Mesenteric fat pad (tissue), 1 donor: ENCODE results near the gene RMND5A. TPM values are rescaled to one million over a fixed set of nuclear protein-coding genes. Genes with fewer than 3 reads are reported as not detected.
"Not testable (repeated sequence)": the region's sequence is repeated elsewhere in the genome, so short reads cannot be mapped to it uniquely, and the experiment has no call there.

ENCODE experiments used
- DNase-seq: peaks from one replicate; pipeline ENCODE4 v3.0.0-alpha.2; 2020; ENCODE audit warnings: low spot score
- total RNA-seq: library from RNA; stranded (reverse); fragmentation: NEBNext Ultra II Directional; extraction: Animal tissue kit (Norgen Biotek cat#: 25700); gene quantifications from one replicate; pipeline ENCODE4 v1.2.1, GENCODE V29; 2021
- donor health status: DM: yes; HTN: yes; CAD: no.

RMND5A gene
- total RNA-seq, 1 donor from 2014 or later = 30.9 TPM

GRCh38 chr2:86714579-86715173 is 5.4 kb upstream of the RMND5A start:
- not testable (repeated sequence) for DNase-seq

DNA sequence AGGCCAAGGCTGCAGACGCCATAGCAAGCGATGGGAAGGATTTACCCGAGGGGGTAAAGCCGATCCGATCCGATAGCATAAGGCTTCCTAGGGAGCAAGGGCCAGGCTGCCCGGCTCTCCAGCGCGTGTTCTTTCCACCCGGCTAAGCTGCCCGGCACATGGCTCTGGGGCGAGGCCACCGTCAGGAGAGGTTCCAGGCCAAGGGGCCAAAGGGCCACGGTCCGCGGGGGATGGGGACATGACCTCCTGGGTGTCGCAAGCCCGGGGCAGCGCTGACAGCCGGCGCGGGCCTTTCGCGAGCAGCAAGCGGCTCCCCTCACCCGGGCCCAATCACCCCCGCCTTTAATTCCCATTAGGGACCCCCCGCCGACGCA is 841 bp upstream of the RMND5A start:
- not testable (repeated sequence) for DNase-seq

- not testable (repeated sequence) for DNase-seq
These were observed 639 bp downstream of the RMND5A start for GRCh38 chr2:86720540-86721320.

GRCh38 chr2:86725706-86726105 is 5.6 kb downstream of the RMND5A start:
- DNase-seq = not testable (repeated sequence)

GRCh38 chr2:86732040-86732525 is 12.0 kb downstream of the RMND5A start:
- not testable (repeated sequence) for DNase-seq

- not testable (repeated sequence) for DNase-seq
These were observed 12.7 kb downstream of the RMND5A start for GRCh38 chr2:86732837-86733236.

DNA sequence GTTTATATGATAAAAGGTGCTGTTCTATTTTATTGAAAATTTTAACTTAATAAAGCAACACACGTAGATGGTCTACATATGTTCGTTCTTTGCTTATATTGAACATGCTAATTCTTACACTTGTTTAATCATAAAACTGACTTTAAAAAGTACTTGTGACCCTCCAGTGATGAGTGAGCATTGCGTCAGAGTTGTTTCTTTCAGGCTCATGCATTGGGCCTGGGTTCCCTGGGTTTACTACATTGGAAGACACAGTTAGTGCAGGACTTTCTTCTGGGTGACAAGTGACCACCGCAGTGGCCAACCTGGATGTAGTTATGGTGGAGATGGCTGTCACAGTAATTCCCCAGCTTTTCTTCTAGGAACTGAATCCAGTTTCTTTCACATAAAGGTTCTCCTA is 13.4 kb downstream of the RMND5A start:
- not testable (repeated sequence) for DNase-seq

- not testable (repeated sequence) for DNase-seq
These were observed 14.8 kb downstream of the RMND5A start for GRCh38 chr2:86734896-86735295.

GRCh38 chr2:86739485-86739884 is 19.4 kb downstream of the RMND5A start:
- DNase-seq = not testable (repeated sequence)

DNA sequence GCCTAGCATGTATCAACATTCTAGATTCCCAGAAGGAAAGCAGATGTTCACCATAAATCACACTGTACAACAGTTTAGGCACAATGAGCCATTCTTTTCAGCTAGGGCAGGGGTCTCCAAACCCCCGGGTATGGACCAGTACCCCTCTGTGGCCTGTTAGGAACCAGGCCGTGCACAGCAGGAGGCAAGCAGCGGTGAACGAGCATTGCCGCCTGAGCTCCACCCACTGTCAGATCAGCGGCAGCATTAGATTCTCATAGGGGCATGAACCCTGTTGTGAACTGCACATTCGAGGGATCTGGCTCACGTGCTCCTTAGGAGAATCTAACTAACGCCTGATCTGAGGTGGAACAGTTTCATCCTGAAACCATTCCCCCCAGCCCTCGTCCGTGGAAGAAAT is 19.8 kb downstream of the RMND5A start:
- not testable (repeated sequence) for DNase-seq

DNA sequence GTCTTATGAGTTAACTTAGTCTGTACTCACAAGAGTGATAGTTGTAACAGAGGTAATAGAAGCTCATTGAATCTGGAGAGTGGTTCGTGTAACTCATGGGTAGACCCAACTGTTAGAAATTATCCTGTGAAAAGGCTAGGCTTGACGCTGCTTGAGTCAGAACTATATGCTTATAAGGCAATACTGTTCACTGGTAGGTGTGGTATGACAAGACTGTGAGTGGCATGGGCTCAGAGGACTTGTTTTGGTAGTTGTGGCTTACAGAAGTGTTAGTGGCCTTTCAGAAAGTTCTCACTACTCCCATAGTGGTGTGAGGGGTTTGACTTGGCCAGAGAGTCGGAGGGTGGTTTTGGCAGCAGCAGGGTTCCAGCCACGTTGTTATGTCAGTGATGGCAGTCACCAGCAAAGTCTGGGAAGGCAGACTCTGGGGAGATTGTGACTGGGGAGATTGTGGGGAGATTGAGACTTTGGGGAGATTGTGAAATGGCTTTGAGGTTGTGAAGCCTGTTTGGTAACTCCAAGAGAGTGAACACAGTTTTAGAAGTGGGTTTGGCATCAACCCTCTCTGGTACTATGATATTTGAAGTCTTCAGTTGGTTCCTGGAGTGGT is 21.9 kb downstream of the RMND5A start:
- not testable (repeated sequence) for DNase-seq

DNA sequence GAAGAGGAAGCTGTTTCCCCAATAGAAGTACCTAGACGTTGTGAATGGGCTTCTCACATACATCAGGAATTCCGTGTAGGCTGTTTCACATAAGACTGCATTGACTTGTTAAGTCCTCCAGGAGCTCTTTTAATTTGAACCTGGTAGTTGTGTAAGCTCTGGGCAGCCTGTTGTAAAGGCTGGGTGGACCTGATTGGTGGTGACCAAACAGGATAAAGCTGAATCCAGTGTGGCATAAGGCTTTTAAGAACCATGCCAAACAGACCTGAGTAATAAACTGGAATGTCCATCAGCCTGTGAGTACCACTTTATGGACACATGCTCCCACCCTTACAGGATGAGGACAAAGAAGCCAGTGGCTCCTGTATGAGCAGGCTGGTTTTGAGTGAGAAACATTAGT is 24.1 kb downstream of the RMND5A start:
- no peak for DNase-seq

DNA sequence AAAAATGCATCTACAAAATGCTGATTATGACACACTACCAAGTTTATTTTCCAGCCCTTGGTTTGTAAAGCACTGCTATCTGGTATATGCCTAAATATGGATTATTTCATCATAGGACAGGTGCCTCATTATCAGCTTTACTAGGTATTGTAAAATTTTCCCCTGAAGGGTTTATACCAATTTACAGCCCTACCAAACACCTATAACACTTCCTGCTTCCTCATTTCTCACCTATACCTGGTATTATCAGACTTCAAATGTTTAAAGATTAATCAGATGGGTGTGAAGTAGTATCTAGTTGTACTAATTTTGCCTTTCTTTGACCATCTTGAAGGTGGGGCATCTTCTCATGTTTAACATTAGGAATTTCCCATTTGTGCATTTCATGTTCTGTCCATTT is 26.8 kb downstream of the RMND5A start:
- DNase-seq = no peak

DNA sequence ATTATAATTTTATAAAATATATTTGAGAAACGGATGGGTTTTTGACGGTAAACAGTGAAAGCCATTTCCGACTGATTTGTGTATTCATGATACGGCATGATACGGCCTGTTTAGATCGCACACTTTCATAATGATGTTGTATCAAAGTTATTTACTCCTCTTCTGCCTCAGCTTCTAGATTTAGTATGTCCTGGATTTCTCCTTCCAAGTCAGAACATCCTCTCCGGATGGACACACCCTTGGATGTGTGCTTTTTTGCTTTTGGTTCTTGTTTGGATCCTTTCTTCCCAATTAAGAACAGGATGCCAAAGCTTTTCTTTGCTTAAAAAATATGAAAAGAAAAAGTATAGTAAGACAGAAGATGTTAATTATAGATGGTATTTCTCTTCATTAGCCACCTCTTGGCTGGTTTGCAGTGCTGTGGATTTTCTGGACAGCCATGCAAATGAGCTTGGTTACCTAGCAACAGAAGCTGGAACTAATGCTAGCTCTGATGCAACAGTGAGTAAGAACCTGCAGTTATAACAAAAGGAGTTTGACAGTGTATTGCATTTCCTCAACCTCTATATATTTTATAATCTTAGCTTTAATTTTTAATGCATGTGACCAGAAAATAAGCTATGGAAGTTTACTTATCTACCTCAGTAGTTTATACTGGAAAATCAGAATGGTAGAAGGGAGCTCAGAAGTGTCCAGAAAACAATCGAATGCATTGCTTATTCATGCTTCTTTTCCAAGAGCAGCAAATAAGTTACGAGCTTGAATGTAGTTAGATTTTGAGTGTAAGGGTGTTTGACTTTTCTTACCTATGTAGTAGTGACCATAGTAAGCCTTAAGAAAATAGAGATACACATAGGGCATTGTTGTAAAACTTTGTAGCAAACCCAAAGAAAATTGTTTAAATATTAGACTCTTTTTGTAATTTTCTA is 27.9 kb downstream of the RMND5A start:
- no peak for DNase-seq

- no peak for DNase-seq
These were observed 30.2 kb downstream of the RMND5A start for GRCh38 chr2:86750240-86750839.

GRCh38 chr2:86751778-86752177 is 31.7 kb downstream of the RMND5A start:
- no peak for DNase-seq

GRCh38 chr2:86752934-86753333 is 32.8 kb downstream of the RMND5A start:
- no peak for DNase-seq

- no peak for DNase-seq
These were observed 33.5 kb downstream of the RMND5A start for GRCh38 chr2:86753606-86754005.

- no peak for DNase-seq
These were observed 38.3 kb downstream of the RMND5A start for GRCh38 chr2:86758405-86758804.

GRCh38 chr2:86760371-86760770 is 40.3 kb downstream of the RMND5A start:
- no peak for DNase-seq
